HK-2 (cell line): ENCODE data around the gene ADD3.
"Not testable (repeated sequence)": the region's sequence is repeated elsewhere in the genome, so short reads cannot be mapped to it uniquely, and the experiment has no call there.

Source experiments
- DNase-seq: peaks from one replicate; pipeline ENCODE4 v3.0.0-alpha.2; 2018; ENCODE audit not compliant: unreplicated experiment

The ADD3 gene

GRCh38 chr10:110103921-110104461 lies 96.2 kb downstream of the ADD3 start:
- DNase-seq: no peak

GRCh38 chr10:110105873-110106272 lies 98.1 kb downstream of the ADD3 start:
- DNase-seq: no peak

GRCh38 chr10:110107430-110107829 lies 99.6 kb downstream of the ADD3 start:
- DNase-seq: no peak

DNA sequence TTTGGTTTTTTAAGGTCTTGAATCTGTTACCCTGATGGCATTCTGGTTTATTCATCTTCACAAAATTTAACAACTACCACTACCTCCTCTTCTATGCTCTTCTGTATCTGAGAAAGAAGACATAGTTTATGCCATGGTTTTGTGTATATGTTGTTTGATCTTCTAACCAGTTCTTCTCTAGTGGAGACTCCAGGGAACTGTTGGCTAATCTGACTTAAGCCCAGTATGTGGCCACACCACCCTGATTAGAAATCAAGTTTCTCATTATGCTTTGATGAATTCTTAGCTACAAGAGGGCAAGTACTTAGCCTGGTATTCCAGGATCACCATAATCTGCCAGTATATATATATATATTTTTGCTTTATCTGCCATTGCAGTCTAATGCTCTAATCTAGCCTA lies 100.1 kb downstream of the ADD3 start:
- DNase-seq: no peak

DNA sequence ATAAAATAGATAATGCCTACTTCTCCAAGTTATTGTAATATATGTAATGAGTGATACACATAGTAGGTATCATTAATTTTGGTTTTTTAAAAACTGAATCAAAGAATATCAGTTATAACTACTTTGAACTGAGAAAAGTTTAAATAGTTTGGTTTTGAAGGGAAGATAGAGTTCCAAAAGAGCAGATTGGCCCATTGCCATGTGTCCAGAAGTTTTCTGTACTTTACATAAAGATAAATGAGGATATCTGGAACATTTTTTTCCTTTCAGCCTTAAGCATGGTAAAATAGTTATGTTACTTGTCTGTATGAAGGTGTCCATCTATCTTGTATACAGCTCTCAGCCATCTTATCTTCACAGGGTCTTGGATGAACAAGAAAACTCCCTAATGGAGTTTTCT lies 101.7 kb downstream of the ADD3 start:
- DNase-seq: no peak

- no peak for DNase-seq
Measured at GRCh38 chr10:110110338-110110737, 102.6 kb downstream of the ADD3 start.

GRCh38 chr10:110113670-110114337 lies 106.0 kb downstream of the ADD3 start:
- DNase-seq: no peak

GRCh38 chr10:110114668-110115067 lies 106.9 kb downstream of the ADD3 start:
- not testable (repeated sequence) for DNase-seq

DNA sequence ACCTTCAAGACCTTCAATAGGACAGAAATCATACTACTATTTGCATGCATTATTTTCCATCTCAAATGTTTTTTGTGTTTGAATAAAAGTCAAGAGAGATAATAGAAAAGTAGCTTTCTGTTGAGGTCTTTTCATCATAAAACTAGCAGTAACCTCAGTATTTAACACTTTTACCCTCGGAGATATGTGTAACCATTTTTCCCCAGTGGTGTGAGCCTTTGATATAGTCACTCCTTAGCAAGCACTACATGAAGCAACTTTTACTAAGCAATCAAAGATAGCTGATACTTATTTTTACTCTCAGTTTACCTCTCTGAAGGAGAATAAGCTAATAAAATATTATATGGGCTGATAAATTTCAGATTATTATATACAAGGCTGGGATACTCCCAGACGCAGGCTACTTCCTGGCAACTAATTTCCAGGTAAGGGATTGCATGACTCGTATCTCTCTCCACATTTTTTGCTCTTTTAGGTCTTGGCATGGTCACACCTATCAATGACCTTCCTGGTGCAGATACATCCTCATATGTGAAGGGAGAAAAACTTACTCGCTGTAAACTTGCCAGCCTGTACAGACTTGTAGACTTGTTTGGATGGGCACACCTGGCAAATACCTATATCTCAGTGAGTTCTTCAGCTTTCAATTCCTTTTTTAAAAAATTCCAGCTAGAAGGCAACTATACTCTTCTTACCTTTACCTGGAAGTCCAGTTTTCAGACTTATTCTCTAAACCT lies 108.2 kb downstream of the ADD3 start:
- no peak for DNase-seq

GRCh38 chr10:110118891-110119621 lies 111.3 kb downstream of the ADD3 start:
- no peak for DNase-seq

DNA sequence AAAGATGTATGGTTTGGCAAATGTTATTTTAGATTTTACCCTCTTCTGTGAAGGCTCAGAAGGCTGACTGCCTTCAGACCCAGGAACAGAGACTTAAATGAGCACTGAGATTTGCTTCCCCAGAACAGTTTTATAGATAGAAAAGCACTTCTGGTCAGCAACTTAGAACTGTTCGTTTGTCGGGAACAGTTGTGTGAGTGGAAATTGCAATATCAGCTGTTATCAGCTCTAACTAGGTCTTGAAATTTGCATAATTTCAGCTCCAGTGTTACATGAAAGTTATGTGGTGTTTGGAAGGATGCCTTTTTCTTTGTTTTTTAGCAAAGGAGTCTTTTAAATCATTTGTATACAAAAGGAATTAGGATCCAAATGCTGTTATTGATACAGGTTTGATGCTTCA lies 115.8 kb downstream of the ADD3 start:
- no peak for DNase-seq

DNA sequence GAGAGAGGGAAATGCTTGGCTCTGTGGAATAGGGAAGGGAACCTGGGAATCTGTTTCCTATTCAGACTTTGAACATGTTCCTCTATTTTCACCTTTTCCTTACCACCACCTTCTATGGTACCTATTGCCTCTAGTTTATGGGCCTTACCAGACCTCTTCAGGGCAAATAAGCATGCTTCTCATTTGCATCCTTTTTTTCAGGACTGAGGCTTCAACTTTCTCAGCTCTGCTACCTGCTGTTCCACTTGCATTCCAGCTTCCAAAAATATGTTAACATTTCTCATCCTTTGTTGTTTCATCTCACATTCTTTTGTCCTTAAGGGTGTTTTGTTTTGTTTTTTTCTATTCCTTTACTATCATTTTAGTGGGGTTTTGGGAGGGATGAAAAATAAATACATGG lies 121.7 kb downstream of the ADD3 start:
- DNase-seq: no peak

DNA sequence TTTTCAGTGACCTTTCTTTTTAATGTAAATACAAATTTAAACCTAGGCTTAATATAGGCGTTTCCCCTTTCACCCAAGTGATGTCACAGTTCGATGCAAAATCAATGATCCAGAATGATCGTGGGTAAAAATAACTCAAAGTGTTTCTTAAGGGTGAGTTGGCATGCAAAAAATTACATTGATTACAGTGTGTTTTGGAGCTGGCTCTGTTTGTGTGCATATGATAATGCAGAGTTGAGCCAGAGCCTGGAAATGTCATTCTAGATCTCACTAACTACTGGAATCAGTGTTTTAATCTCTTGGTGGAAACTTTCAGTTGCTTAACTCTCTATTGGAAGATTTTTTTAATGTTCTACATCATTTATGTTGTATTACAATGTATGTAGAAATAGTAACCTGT lies 127.1 kb downstream of the ADD3 start:
- DNase-seq: no peak

DNA sequence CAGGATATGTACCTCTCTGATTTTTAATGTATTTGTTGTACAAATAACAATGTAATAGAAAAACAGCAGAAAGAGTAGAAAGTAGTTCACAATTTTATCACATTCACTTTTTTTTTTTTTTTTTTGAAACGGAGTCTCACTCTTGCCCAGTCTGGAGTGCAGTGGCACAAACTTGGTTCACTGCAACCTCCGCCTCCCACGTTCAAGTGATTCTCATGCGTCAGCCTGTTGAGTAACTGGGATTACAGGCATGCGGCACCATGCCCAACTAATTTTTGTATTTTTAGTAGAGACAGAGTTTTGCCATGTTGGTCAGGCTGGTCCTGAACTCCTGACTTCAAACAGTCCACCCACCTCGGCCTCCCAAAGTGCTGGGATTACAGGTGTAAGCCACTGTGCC lies 128.1 kb downstream of the ADD3 start:
- DNase-seq: not testable (repeated sequence)

- no peak for DNase-seq
Measured at GRCh38 chr10:110137142-110137545, 129.4 kb downstream of the ADD3 start.

DNA sequence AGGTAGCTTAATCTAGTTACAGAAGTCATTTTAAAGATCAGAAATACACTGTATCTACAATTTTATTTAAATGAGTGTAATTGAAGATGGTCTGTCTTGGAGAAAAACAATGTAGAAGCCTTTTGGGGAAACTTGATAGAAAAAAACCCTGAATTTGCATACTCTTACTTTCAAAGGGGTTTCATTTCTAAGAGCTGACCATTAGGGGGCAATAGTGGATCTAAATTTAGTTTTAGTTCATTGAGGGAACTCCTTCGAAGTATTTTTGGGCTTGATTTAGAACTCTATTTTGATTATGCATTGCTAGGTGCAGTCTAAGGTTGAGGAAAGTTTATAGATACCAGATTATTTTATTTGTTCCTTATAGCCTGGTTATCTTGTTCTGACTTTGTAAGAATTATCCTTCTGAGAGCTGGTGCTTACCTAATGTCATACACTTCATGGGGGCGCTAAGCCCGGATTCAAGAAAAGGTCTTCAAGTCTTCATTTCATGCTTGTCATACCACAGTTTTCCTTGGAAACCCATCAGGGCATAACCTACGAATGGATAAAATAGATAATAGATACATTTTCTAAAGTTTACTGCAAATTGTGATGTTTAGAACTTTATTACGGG lies 130.5 kb downstream of the ADD3 start:
- no peak for DNase-seq

- DNase-seq: no peak
Measured at GRCh38 chr10:110141185-110141584, 133.4 kb downstream of the ADD3 start.

DNA sequence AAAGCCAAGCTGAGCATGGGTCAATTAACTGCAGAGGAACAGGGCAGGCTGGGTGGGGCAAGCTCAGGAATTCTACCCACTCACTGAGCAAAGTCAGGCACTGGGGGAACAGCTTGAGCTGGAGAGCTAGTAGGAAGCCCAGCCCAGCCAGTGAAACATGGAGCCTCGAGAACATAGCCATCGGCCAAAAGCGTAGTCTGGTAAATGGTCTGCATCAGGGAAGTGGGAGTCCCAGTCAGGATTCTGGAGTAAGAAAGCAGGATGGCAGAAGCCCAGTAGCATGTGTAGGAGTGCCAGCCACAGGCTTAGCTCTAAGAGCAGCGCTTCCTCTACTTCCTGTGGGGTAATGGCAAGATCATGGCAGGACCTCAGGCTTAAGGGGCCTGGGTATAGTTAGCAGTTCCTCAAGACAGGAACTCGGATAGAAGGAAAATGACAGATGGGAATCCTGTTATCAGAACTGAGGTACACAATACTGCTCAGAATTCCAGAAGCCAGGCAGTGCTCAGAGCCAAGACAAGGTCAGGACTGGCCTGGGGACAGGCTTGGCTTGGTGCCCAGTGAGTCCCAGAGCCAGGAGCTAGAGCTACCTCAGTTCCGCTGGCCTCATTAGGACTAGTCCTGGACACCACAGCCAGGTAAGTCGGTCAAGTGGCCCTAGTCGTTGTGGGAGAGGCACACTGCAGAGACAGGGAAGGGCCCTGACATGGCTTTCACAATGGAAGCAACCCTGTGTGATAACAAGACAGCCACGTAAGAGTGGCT lies 134.3 kb downstream of the ADD3 start:
- no peak for DNase-seq

DNA sequence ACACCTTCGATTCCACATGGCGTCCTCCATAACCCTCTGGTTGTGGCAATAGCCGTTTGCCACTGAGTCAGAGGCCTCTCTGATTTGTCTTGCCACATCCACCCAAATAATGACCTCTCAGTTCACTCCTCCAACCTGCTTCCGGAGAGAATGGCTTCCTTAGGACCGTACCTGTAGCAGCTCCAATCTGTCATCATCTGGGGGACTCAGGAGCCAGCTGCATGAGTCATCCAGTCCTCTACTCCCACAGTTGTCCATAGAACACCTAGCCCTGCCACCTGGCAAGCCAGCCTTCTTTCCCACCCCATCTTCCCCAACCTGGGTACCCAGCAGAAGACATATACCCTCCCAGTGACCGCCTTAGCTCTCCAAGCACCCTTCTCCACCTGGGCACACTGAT lies 135.2 kb downstream of the ADD3 start:
- no peak for DNase-seq

GRCh38 chr10:110144507-110144906 lies 136.7 kb downstream of the ADD3 start:
- no peak for DNase-seq

GRCh38 chr10:110147961-110148360 lies 140.2 kb downstream of the ADD3 start:
- peak; percentile 41 for DNase-seq
